HCT116 (cell line): ENCODE data around the gene ARHGAP40. TPM values are rescaled to one million over a fixed set of nuclear protein-coding genes. Genes with fewer than 3 reads are reported as not detected.

Experiments used
- ATAC-seq: fragments of 200-7000 bp; cut with Tn5 transposase; 2 replicates; pipeline ENCODE4 v1.9.1; 2020; ENCODE audit warnings: mild to moderate bottlenecking, moderate library complexity
- BruUV-seq: library from RNA; stranded (reverse); fragments of 400-500 nt; replicated peaks from 2 replicates; lab custom pipeline; 2021; lab: Mats Ljungman, UMichigan
- CTCF ChIA-PET: fragments of 300-600 bp; sonication (Branson Sonifier 250); formaldehyde crosslinking; loops from one replicate; lab custom pipeline; 2021; ENCODE audit warnings: antibody characterized with exemption; lab: Charles Lee
- POLR2A ChIA-PET: fragments of 300-600, 350-600 bp; sonication (Branson Sonifier 250); formaldehyde crosslinking; loops from one replicate; lab custom pipeline; 2021; ENCODE audit warnings: antibody characterized with exemption; lab: Charles Lee
- RAD21 ChIA-PET, 2 experiments: fragments of 300-600 bp; sonication (Branson Sonifier 250); formaldehyde crosslinking; loops; one replicate each; lab custom pipeline; 2023; ENCODE audit warnings: low total read pairs in 2 of 2; ENCODE audit not compliant: uncharacterized antibody in 2 of 2, unreplicated experiment in 2 of 2, low non-redundant PET in 1 of 2; lab: Charles Lee
- DNase-seq: peaks from one replicate; pipeline ENCODE4 v3.0.0-alpha.2; 2010; ENCODE audit warnings: low read depth, low spot score
- H2AFZ ChIP-seq: fragments of 200-600 bp; shearing (Covaris generic), sonication (generic); 2 replicates; pipeline ENCODE4 v1.6.1; 2017; ENCODE audit warnings: low read depth, mixed run types, mixed read lengths, antibody characterized with exemption, low read length; ENCODE audit not compliant: poor library complexity, severe bottlenecking
- H3K27ac ChIP-seq: 2 replicates; pipeline ENCODE4 v1.5.1; 2012; ENCODE audit warnings: low read depth, low read length
- H3K27me3 ChIP-seq: fragments of 200-600 bp; sonication (generic); 2 replicates; pipeline ENCODE4 v1.6.1; 2016; ENCODE audit warnings: mixed run types, low read length, mixed read lengths; ENCODE audit not compliant: insufficient read depth
- H3K36me3 ChIP-seq, 2 experiments: fragments of 200-500 bp in 1 of 2; fragments of 200-600 bp in 1 of 2; sonication (Bioruptor generic) in 1 of 2; sonication (generic) in 1 of 2; 2 replicates each; pipeline versions ENCODE4 v1.5.1 to v1.6.1; 2014 to 2016; ENCODE audit warnings: low read length in 2 of 2, inconsistent platforms in 1 of 2, mixed read lengths in 1 of 2, mixed run types in 1 of 2; ENCODE audit not compliant: insufficient read depth in 2 of 2, control insufficient read depth in 1 of 2
- H3K4me1 ChIP-seq, 2 experiments: fragments of 200-600 bp in 1 of 2; sonication (generic) in 1 of 2; 2 replicates each; pipeline versions ENCODE4 v1.5.1 to v1.6.1; 2012 to 2017; ENCODE audit warnings: low read length in 2 of 2, inconsistent platforms in 1 of 2, mild to moderate bottlenecking in 1 of 2, mixed read lengths in 1 of 2, mixed run types in 1 of 2, moderate library complexity in 1 of 2; ENCODE audit not compliant: insufficient read depth in 2 of 2, control insufficient read depth in 1 of 2
- H3K4me2 ChIP-seq: fragments of 200-600 bp; sonication (generic); 2 replicates; pipeline ENCODE4 v1.6.1; 2017; ENCODE audit warnings: mixed run types, low read length, mixed read lengths
- H3K4me3 ChIP-seq, 2 experiments: fragments of 200-600 bp in 1 of 2; sonication (generic) in 1 of 2; replicated peaks in 1 of 2; 2 replicates each; pipeline ENCODE4 v1.5.1; 2011 to 2016; ENCODE audit warnings: low read length in 2 of 2, control low read depth in 1 of 2, low read depth in 1 of 2, mild to moderate bottlenecking in 1 of 2, mixed read lengths in 1 of 2, mixed run types in 1 of 2
- H3K79me2 ChIP-seq: fragments of 200-600 bp; sonication (generic); 2 replicates; pipeline ENCODE4 v1.6.1; 2017; ENCODE audit warnings: mild to moderate bottlenecking, mixed run types, low read length, moderate library complexity, mixed read lengths; ENCODE audit not compliant: insufficient read depth
- H3K9ac ChIP-seq: fragments of 200-600 bp; sonication (generic); 2 replicates; pipeline ENCODE4 v1.6.1; 2016; ENCODE audit warnings: low read length, mixed read lengths
- H3K9me2 ChIP-seq: fragments of 200-600 bp; sonication (generic), shearing (Covaris generic); 2 replicates; pipeline ENCODE4 v1.6.1; 2017; ENCODE audit warnings: mixed run types, mild to moderate bottlenecking, moderate library complexity; ENCODE audit not compliant: insufficient read depth
- H3K9me3 ChIP-seq, 2 experiments: fragments of 200-500 bp in 1 of 2; fragments of 200-600 bp in 1 of 2; sonication (Bioruptor generic) in 1 of 2; sonication (generic) in 1 of 2; 2 replicates each; pipeline ENCODE4 v1.6.1; 2014 to 2017; ENCODE audit warnings: low read length in 2 of 2, mixed read lengths in 2 of 2, inconsistent platforms in 1 of 2, low read depth in 1 of 2, mild to moderate bottlenecking in 1 of 2, mixed run types in 1 of 2, moderate library complexity in 1 of 2; ENCODE audit not compliant: control insufficient read depth in 1 of 2, insufficient read depth in 1 of 2
- H4K20me1 ChIP-seq: fragments of 200-600 bp; sonication (generic), shearing (Covaris generic); 2 replicates; pipeline ENCODE4 v1.6.1; 2017; ENCODE audit warnings: mixed run types, mild to moderate bottlenecking, moderate library complexity; ENCODE audit not compliant: insufficient read depth
- EZH2phosphoT487 ChIP-seq: fragments of 200-600 bp; IDR thresholded peaks from 2 replicates; pipeline ENCODE4 v1.6.1; 2018; ENCODE audit warnings: antibody characterized with exemption, borderline replicate concordance
- FOSL1 ChIP-seq: IDR thresholded peaks from 2 replicates; pipeline ENCODE4 v1.6.1; 2012; ENCODE audit warnings: low read depth
- POLR2AphosphoS5 ChIP-seq: IDR thresholded peaks from 2 replicates; pipeline ENCODE4 v1.6.1; 2011; ENCODE audit warnings: mild to moderate bottlenecking, low read depth, low read length, moderate library complexity
- REST ChIP-seq: IDR thresholded peaks from 2 replicates; pipeline ENCODE4 v1.6.1; 2012; ENCODE audit warnings: low read depth
- SRF ChIP-seq: IDR thresholded peaks from 2 replicates; pipeline ENCODE4 v1.6.1; 2012; ENCODE audit warnings: low read depth
- intact Hi-C: fragments of 100-400 bp; cut with micrococcal nuclease; formaldehyde crosslinking; loops from 2 replicates; pipeline ENCODE4 v1.10.0; 2022
- total RNA-seq: library from RNA; stranded (reverse); gene quantifications from one replicate; pipeline ENCODE4 v1.2.1, GENCODE V29; 2021; ENCODE audit not compliant: unreplicated experiment

ARHGAP40 gene
- total RNA-seq, 1 experiment from 2014 or later, result 3.4 TPM

GRCh38 chr20:38645351-38645750 lies 43.7 kb downstream of the ARHGAP40 start:
- Histone ChIP-seq H3K4me3 (no peak overlapping the region), H2AFZ (no peak overlapping the region), H3K27ac (no peak overlapping the region), H3K4me1 (peaks cover 2 to 5% of the 10 kb centered on the region in 2 experiments; a peak in 2 of 4 replicates), H3K9me2 (no peaks in the 10 kb centered on the region), H3K9ac (no peak overlapping the region), H3K27me3 (no peaks in the 10 kb centered on the region), H3K9me3 (no peaks in the 10 kb centered on the region), H4K20me1 (no peaks in the 10 kb centered on the region), H3K4me2 (no peak overlapping the region), H3K79me2 (no peaks in the 10 kb centered on the region), H3K36me3 (no peaks in the 10 kb centered on the region)
- no TSS peak for BruUV-seq
- RAD21 ChIA-PET, result no interaction called here
- no peak for DNase-seq
- ATAC-seq, result no peak
- TF ChIP-seq EZH2phosphoT487 (no peak), FOSL1 (no peak), REST (no peak), POLR2AphosphoS5 (no peak), SRF (no peak)
- POLR2A ChIA-PET, result no interaction called here
- intact Hi-C loops, result loop anchor here (5.0 kb wide), 1 partner anchor 87 kb away; no protein-coding TSS in a partner anchor
- CTCF ChIA-PET, result no interaction called here
